Measurements from ENCODE around the gene SMIM33. TPM values are rescaled to one million over a fixed set of nuclear protein-coding genes. Genes with fewer than 3 reads are reported as not detected.
"Not testable (repeated sequence)": the region's sequence is repeated elsewhere in the genome, so short reads cannot be mapped to it uniquely, and the experiment has no call there.

The SMIM33 gene
- total RNA-seq, 1 donor from 2014 or later, result not detected

DNA sequence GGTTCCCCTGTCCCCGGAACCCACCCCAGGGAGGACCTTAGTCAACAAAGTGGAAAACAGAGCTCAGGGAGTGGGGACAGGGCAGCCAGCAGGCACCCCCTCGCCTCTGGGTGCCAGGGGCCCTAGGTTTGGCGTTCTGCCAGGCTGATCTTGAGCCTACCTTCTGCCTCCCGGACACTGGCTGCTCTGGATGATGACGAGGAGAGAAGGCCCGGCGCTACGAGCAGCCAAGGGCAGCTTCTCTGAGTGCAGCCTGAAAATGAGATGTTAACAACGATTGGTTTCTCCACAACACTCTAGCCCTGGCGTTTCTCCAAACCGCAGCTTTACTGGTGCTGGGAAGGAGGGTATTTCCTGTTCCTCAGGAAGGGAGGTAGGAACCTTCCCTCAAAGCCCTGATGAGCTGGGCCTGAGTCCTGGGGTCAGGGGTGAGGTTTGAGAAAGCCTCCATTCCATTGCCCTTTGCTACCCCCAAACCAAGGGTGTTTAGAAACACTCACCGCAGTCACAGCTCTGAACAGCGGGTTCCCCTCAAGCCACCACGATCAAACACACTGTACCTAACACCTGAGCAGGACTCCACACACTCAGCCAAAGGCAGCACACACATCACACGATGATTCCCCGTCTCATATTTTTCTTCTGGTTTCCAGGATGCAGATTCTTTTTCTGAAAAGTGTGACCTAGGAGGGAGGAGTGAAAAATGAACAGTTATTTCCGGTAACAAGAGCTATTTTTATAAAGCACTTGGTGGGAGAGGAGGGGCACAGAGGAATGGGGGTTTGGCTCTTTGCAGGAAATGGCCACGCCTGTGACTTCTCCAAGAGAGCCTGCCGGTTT, 11.5 kb downstream of the SMIM33 start, which contains the start of gene STING1:
STING1 (minus strand) TSS at position 709 of the 840 bp plus-strand sequence. CDS start 1,054 bp downstream, outside the sequence.
- Histone ChIP-seq H3K27ac (replicated peaks) (peak within 1 kb of the TSS; percentile 95), H3K4me3 (peak within 1 kb of the TSS; percentile 73), H3K4me1 (peaks cover 68% of the 10 kb centered on the region), H3K27me3 (ENCODE audit: low read depth) (no peaks in the 10 kb centered on the region), H3K9me3 (replicated peaks) (no peaks in the 10 kb centered on the region), H3K36me3 (peaks cover 31% of the 10 kb centered on the region)
- intact Hi-C loops (cut with micrococcal nuclease), result no loop called here
- DNase-seq, result peak; percentile 80
- TF ChIP-seq, protein P1, sequence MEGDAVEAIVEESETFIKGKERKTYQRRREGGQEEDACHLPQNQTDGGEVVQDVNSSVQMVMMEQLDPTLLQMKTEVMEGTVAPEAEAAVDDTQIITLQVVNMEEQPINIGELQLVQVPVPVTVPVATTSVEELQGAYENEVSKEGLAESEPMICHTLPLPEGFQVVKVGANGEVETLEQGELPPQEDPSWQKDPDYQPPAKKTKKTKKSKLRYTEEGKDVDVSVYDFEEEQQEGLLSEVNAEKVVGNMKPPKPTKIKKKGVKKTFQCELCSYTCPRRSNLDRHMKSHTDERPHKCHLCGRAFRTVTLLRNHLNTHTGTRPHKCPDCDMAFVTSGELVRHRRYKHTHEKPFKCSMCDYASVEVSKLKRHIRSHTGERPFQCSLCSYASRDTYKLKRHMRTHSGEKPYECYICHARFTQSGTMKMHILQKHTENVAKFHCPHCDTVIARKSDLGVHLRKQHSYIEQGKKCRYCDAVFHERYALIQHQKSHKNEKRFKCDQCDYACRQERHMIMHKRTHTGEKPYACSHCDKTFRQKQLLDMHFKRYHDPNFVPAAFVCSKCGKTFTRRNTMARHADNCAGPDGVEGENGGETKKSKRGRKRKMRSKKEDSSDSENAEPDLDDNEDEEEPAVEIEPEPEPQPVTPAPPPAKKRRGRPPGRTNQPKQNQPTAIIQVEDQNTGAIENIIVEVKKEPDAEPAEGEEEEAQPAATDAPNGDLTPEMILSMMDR (IDR thresholded peaks at IDR 0.05; ENCODE audit: borderline replicate concordance), result no peak

DNA sequence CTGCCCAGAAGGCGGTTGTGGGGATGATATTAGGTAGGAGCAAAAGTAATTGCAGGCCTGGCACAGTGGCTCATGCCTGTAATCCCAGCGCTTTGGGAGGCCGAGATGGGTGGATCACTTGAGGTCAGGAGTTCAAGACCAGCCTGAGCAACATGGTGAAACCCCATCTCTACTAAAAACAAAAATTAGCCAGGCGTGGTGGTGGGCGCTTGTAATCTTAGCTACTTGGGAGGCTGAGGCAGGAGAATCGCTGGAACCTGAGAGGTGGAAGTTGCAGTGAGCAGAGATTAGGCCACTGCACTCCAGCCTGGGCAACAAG, 12.0 kb downstream of the SMIM33 start:
- intact Hi-C loops (cut with micrococcal nuclease); DNase-seq: not testable (repeated sequence)

DNA sequence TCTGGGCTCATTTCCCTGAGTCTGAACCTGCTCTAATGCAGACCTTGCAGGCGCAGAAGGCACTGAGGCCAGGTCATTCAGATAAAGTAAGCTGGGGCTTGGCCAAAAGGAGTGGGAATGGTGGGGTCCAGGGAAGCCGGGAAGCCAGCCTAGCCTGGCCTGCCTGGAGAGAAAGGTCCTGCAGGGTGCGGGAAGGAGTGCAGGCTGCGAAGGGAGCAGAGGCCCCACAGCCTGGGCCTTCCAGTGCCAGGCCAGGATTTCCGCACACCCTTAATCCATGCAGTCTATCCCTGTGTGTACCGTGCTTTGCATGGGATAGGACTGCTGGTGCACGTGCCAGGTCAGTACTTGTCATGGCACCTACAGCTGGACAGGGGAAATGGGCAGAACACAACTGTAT, 15.4 kb downstream of the SMIM33 start:
- TF ChIP-seq, protein P1 (IDR thresholded peaks at IDR 0.05; ENCODE audit: borderline replicate concordance), result no peak
- Histone ChIP-seq H3K9me3 (replicated peaks) (no peaks in the 10 kb centered on the region), H3K36me3 (no peaks in the 10 kb centered on the region), H3K4me3 (no peak overlapping the region), H3K27ac (replicated peaks) (no peak overlapping the region), H3K4me1 (peaks cover 41% of the 10 kb centered on the region), H3K27me3 (ENCODE audit: low read depth) (no peaks in the 10 kb centered on the region)
- no peak for DNase-seq
- intact Hi-C loops (cut with micrococcal nuclease), result no loop called here

More for the DNA sequence above, 12.0 kb downstream of the SMIM33 start:
- Histone ChIP-seq H3K36me3 (peaks cover 25% of the 10 kb centered on the region), H3K4me1 (peaks cover 68% of the 10 kb centered on the region), H3K27ac (replicated peaks) (peak overlapping the region; percentile 95), H3K4me3 (peak overlapping the region; percentile 73)
- H3K9me3 ChIP-seq (replicated peaks); H3K27me3 ChIP-seq (ENCODE audit: low read depth): not testable (repeated sequence)

DNA sequence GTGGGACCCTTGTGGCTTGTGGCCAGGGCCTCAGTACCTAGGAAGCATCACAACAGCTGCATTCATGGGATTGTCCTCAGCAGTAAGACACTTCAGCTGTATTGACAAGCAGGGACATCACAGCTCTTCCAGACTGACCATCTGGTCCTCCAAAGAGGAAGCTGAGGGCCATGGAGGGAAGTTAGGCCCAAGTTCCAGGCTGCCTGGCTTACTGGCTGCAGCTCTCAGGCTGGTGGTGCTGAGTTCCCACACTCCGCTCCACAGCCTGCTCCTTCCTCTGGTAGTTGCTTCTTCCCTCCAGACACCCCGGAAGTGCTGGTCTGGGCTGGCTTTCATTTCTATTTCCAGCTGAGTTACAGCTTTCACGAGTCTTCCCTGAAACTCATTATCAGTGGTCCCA, 17.5 kb downstream of the SMIM33 start:
- intact Hi-C loops (cut with micrococcal nuclease), result no loop called here
- Histone ChIP-seq H3K27ac (replicated peaks) (peak overlapping the region; percentile 64), H3K9me3 (replicated peaks) (no peaks in the 10 kb centered on the region), H3K4me1 (peaks cover 31% of the 10 kb centered on the region), H3K36me3 (no peaks in the 10 kb centered on the region), H3K4me3 (no peak overlapping the region), H3K27me3 (ENCODE audit: low read depth) (no peaks in the 10 kb centered on the region)
- TF ChIP-seq, protein P1 (IDR thresholded peaks at IDR 0.05; ENCODE audit: borderline replicate concordance), result no peak
- DNase-seq, result peak; percentile 50

DNA sequence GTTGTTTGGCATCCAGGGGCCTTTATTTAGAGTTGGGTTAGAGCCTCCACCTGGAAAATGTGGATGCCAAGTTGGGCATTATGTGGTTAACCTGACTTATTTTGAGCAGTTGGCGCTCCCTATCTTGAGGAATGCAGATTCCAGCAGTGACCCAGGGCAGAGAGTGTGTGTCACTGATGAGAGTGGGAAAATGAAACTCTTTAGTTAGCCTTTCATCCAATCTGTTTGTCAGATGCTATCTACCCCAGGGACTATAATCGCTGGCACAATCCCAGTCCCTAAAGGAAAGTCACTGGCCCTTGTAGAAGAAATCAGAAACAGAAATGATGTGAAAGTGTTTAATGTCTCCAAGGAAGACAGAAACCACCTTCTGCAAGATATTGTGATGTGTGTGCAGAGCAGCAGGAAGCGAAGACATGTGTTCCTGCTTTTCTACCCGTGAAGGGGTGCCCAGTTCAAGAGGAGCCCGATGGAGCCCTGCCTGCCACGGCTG, 21.9 kb downstream of the SMIM33 start:
- TF ChIP-seq, protein P1 (IDR thresholded peaks at IDR 0.05; ENCODE audit: borderline replicate concordance), result peak; percentile 18
- DNase-seq, result no peak
- no peaks in the 10 kb centered on the region for H3K9me3 ChIP-seq (replicated peaks)
- H3K4me1 ChIP-seq, result peaks cover 23% of the 10 kb centered on the region
- H3K4me3 ChIP-seq, result peak overlapping the region; percentile 9
- H3K27me3 ChIP-seq (ENCODE audit: low read depth), result no peaks in the 10 kb centered on the region
- no peaks in the 10 kb centered on the region for H3K36me3 ChIP-seq
- H3K27ac ChIP-seq (replicated peaks), result peak overlapping the region; percentile 51
- intact Hi-C loops (cut with micrococcal nuclease), result loop anchor here (10.0 kb wide), 1 partner anchor 48 kb away; no protein-coding TSS in a partner anchor

DNA sequence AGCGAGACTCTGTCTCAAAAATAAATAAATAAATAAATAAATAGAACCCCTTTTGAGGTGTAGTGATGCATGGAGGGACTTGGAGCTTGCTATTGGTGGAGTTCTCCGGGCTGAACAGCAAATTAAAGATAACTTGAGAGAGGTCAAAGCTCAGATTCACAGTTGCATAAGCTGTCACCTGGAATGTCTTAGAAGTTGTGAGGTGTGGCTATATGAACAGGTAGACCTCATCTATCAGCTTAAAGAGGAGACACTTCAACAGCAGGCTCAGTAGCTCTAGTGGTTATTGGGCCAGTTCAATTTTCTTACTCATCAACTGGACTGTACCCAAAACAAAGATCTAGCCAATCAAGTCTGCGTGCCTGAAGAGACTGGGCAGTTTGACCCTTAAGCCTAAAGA, 23.5 kb downstream of the SMIM33 start:
- DNase-seq, result no peak
- intact Hi-C loops (cut with micrococcal nuclease), result loop anchor here (10.0 kb wide), 1 partner anchor 49 kb away; no protein-coding TSS in a partner anchor
- TF ChIP-seq, protein P1 (IDR thresholded peaks at IDR 0.05; ENCODE audit: borderline replicate concordance), result no peak
- no peak overlapping the region for H3K4me3 ChIP-seq
- H3K36me3 ChIP-seq, result no peaks in the 10 kb centered on the region
- peaks cover 23% of the 10 kb centered on the region for H3K4me1 ChIP-seq
- no peaks in the 10 kb centered on the region for H3K27me3 ChIP-seq (ENCODE audit: low read depth)
- no peak overlapping the region for H3K27ac ChIP-seq (replicated peaks)
- no peaks in the 10 kb centered on the region for H3K9me3 ChIP-seq (replicated peaks)

Measured in left ventricle myocardium inferior (tissue), 1 donor.